SIG-M5 treated with dmso at 0.1 percent for 504 hours (cell line): Measurements from ENCODE around the gene CAMK2G.

Experiments used
- DNase-seq: peaks from one replicate; lab custom pipeline; 2025; ENCODE audit not compliant: unreplicated experiment; lab: John Stamatoyannopoulos, UW

Gene CAMK2G

DNA sequence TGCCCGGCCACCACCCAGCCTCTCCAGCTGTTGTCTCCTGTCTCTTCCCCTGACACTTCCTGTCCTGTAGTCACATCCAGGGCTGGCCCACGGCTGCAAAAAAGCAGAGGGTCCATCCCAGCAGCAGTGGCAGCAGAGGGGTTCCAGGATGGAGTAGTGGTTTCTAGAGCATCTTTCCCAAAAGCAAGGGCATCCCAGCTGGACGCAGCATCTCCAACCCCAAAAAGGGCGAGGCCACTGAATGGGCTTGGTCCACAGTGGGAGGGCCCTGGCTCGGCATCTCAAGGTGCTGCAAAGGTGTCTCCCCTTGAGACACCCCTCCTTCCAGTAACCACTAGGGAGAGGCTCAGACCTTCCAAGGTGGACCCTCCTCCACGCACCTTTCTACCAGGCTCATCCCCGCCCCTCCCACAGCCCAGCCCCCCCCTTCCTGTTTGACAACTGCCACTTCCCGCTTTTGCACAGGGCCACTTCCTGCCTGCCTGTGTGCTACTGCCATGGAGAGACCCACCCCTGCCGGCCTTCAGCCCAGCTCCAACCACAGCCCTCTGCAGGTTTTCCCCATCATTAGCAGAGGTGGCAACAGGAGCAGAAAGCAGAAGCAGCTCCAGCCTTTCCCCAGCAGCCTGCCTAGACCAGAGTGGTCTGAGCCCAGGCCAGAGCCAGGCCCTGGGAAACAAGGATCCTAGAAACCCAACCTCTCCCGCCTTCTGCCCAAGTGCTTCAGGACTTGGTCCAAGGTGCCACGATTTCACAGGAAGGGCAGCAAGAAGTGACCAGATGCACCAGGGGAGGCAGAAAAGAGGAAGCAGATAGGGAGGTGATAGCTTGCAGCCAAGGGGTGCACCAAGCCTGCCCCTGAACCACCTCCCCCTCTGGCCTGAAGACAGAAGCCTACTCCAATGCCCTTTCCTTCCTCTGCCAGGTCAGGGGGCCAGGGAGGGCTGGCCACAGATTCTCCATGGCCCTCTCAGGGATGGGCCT is 8.6 kb downstream of the CAMK2G start:
- DNase-seq, result peak; percentile 88

DNA sequence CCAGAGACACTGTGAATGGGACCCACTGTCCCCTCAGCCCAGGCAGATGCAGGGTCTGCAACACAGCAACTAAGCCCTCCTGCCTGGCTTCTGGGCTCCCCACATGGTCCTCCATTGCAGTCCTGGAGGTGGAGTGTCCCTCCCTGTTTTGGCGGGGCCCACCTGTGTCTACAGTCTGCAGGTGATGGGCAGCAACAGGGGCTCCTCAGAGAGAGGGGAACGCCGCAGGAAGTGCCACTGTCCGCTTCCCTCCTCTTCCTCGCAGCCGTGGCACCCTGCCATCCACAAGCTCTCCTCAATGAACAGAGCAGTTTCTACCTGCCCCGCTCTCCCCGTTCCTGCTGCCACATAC is 9.3 kb downstream of the CAMK2G start:
- DNase-seq, result no peak

DNA sequence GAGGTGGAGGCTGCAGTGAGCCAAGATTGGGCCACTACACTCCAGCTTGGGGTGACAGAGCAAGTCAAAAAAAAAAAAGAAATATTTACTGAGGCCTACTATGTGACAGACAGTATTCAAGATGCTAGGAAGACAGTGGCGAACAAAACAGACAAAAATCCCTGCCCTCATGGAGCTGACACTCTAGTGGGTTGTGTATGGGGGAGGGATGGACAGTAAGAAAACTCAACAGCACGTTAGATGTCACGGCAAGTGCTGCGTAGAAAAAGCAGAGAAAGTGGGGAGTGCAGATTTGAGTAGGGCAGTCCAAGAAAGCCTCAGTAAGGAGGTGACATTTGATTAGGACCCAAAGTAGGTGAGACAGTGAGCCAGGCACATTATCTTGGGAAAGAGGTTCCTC is 10.1 kb downstream of the CAMK2G start:
- no peak for DNase-seq

GRCh38 chr10:73863039-73863817 is 11.1 kb downstream of the CAMK2G start:
- no peak for DNase-seq

DNA sequence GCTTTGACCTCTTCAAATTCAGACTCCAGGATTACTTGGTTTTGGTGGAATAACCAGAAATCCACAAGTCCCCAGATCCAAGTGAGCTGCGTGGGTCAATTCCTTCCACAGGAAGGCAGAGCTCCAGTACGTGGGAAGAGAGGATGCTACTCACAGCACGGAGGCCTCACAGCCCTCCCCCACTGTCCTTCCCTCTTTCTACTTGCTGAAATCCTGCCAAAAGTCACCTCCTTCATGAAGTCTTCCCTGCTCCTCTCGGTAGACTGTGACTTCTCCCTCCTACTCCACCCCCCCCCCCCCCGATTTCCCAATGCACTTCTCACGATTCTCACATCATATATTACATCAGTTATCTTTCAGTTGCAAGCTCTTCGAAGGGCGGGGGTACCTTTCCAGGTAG is 12.3 kb downstream of the CAMK2G start:
- DNase-seq, result no peak

DNA sequence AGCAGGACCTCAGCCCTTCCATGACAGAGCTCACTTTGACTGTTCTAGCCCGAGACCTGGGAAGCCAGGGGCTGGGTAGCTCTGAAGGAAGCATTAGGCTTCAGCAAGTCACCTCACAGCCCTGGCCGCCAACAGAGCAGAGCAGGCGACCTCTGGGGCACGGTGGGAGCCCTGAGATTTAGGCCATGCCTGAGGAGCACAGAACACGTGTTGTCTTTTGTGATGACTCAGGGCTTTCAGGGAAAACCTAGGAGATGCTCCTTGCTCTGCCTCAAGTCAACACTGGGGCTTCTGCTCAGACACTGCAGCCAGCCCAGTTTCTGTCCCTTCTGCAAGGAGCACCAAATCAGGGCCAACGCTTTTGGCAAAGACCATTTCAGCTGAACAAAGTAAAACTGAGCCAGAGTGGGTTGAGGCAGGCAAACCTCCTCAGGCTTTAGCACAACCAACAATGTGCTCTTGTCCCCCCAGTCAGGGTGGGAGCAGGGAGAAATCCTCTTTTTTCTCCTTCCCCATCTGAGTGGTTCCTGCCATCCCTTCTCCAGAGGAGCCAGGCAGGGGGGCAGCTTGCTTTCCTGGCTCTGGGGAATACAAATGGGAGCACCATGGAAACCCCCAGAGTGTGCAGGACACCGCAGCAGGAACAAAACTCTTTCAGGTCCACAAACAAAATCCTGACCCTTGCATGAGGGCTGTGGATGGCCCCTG is 14.4 kb downstream of the CAMK2G start:
- DNase-seq, result no peak

DNA sequence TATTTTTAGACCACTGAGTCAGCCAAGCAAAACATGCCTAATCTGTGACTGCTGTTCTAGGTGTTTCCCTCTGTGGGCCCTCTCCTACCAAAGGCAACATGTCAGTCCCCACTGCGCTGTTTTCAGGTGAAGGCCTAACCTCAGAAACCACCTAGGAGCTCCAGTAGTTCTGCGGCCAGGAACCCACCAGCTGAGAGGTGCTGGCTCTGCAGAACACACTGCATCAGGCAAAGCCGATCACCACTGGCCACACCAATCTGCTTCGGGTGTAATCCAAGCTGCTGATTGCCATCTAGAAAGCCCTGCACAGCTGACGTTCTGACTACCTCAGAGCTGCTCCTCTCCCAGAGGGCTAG is 14.9 kb downstream of the CAMK2G start:
- DNase-seq, result no peak

- DNase-seq, result no peak
Measured at GRCh38 chr10:73858750-73859427, 15.5 kb downstream of the CAMK2G start.

GRCh38 chr10:73858013-73858708 is 16.2 kb downstream of the CAMK2G start:
- DNase-seq, result no peak

GRCh38 chr10:73857446-73857845 is 16.9 kb downstream of the CAMK2G start:
- no peak for DNase-seq

DNA sequence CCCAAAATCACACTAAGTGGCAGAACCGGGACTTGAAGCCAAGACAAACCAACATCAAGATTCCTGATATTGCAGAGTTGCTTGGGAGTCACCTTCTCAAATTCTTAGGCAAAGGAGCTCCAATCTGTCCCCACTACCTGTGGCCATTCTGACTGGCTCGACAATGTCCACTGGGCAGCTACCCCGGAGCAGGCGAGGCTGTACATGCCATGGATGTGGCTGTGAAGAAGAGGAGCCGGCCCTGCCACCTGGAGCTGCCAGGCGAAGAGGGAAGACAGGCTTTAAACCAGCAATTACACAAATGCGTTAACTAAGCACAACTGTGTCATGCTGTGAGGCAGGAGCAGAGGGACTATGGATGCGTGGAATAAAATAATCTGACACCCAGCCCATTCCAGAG is 18.1 kb downstream of the CAMK2G start:
- no peak for DNase-seq

- DNase-seq, result no peak
Measured at GRCh38 chr10:73855413-73855812, 18.9 kb downstream of the CAMK2G start.

DNA sequence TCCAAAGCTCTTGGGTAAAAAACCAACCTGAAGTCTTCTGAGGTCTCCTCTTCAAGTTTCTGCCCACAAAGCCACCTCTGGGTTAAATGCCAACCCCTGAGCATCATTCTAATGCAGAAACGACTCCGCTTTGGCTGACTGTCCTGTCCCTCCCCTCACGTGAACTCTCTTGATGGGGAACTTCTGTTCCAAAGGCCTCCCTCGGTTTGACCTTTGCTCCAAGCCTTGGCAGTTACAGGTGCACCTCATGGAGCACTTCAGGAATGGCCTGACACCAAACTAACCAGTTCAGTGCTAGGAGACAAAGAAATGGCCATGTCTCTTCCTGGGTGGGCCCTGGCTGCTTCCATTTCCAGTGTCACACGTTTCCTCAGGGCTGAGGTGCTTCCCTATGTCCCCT is 20.0 kb downstream of the CAMK2G start:
- no peak for DNase-seq

- no peak for DNase-seq
Measured at GRCh38 chr10:73853196-73853595, 21.2 kb downstream of the CAMK2G start.

DNA sequence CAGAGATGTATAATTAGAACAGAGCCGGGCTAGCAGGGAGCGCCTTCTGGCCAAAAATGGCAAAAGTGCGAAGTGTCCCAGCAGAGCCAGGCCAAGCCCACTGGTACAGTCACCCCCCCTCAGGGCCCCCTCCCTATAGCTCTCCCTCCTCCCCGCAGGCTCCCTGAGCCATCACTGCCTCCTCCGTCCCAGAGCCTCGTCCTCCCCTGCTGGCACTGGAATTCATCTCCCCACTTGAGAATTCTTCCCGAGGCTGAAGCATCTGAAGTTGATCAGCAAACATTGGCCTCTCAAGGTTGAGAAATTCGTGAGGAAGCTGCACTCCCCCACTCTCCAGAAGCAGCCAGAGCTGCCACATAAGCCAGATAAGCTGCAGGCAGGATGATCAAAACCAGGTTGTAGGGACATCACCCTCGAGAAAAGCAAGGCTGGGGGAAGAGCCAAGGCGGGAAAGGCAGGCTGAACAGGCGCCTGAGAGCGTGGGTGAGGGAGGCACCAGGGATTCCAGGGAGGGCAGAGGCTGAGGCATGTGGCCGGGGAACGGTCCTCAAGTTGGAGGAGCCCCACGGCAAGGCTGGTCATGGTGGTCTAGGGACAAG is 23.4 kb downstream of the CAMK2G start:
- no peak for DNase-seq

- DNase-seq, result no peak
Measured at GRCh38 chr10:73850211-73850610, 24.1 kb downstream of the CAMK2G start.

- peak; percentile 96 for DNase-seq
Measured at GRCh38 chr10:73848821-73849489, 25.4 kb downstream of the CAMK2G start.

- DNase-seq, result no peak
Measured at GRCh38 chr10:73847031-73847430, 27.3 kb downstream of the CAMK2G start.

DNA sequence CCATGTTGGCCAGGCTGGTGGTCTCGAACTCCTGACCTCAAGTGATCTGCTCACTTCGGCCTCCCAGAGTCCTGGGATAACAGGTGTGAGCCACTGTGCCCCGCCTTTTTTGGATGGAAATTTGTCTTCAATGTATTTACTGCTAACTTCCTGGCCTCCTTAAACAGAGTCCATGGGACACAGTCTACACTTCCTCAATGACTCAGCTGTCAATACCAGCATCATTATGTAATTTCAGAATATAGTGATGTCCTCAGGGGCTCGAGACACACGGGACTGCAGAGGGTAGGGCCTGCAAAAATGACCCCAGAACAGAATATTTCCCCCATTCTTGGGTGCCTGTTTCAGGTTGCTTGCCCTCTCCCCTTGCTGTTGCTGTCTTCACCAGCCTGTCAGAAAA is 31.1 kb downstream of the CAMK2G start:
- peak; percentile 26 for DNase-seq

DNA sequence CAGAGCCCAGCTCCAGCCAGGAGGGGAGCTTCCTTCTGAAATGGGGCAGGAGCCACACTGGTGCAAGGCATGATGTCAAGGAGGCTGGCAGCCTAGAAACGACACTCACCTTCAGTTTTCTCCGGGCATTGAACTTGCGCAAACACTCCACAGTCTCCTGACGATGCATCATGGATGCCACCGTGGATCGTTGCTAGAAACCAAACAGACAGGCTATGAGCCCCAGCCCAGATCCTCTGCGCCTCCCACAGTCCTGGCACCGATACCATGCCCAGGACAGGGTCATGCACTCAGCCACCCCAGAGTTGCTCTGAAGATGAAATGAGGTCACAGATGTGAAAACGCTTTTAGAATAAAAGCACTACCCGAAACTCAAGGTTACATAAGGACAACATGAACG is 32.0 kb downstream of the CAMK2G start:
- no peak for DNase-seq
